GM19395 (cell line): ENCODE data around the gene TRIM74.
"Not testable (repeated sequence)": the region's sequence is repeated elsewhere in the genome, so short reads cannot be mapped to it uniquely, and the experiment has no call there.

Experiments
- ATAC-seq: cut with Tn5 transposase; IDR thresholded peaks from one replicate; pipeline ENCODE4 v1.9.1; 2021; ENCODE audit warnings: mild to moderate bottlenecking, moderate library complexity; ENCODE audit not compliant: unreplicated experiment

TRIM74 gene

DNA sequence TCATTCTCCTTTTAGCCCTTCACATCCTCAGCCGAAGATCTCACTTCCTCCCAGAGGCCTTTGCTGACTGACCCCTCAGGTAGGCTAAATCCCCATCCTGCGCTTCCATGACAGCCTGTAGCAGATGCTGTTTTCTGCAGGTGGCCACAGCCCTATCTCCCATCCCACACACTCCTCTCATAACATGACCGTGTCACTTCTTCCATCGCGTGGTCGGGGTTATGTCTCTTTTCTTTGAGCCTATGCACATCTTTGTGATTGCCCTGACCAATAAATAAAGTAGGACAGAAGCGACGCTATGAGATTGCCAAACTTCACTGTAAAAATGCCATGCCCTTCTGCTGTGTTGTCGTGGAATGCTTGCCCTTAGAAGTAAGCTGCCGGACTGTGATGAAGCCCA, 55.5 kb downstream of the TRIM74 start:
- ATAC-seq, result not testable (repeated sequence)

DNA sequence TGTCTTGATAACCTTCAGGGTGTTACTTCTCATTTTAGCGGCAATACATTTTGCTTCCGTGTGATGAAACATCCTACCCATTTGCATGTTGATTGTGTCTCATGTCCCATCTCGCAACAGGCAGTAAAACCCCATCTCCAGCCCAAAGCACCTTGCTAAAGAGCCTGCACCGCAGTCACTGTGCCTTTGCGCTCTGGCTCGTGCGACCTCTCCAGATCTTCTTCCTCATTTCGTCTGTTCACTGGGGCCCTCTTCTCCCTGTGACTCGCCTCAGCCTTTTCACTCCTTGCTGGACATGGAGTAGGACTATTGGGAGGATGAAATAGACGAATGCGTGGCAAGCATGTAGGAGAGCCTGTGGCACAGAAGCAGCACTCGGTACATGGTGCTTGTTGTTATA, 57.9 kb downstream of the TRIM74 start:
- ATAC-seq, result not testable (repeated sequence)
